GM19468 (cell line): Measurements from ENCODE around the gene PRSS58.

Source experiments
- ATAC-seq: cut with Tn5 transposase; IDR thresholded peaks from one replicate; pipeline ENCODE4 v1.9.1; 2021; ENCODE audit warnings: mild to moderate bottlenecking, moderate library complexity, moderate number of reproducible peaks; ENCODE audit not compliant: unreplicated experiment; ENCODE audit errors: extremely low read depth

PRSS58 gene

GRCh38 chr7:142231716-142232115 lies 26.1 kb downstream of the PRSS58 start:
- ATAC-seq = no peak

DNA sequence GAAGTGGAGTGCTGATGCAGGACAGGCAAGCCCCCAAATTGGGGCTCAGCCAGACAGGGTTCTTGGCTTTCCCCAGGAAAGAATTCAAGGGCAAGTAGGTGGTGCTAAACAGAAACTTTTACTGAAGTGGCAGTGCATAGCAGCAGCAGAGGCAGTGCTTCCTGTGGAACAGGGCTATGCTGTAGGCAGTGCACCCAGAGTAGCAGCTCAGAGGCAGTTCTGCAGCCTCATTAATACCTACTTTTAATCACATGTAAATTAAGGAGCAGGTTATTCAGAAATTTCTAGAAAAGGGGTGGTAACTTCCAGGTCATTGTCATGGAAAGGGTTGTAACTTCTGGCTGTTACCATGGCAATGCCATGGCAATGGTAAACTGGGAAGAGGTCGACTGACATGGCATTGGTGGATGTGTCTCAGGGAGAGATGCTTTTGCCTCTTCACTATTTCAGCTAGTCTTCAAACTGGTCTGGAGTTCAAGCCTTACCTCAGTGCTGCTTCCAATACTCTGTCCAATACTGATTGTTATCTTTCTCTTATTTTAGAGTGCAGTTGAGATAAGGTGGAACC lies 29.2 kb downstream of the PRSS58 start:
- no peak for ATAC-seq
